PC-9 (cell line): ENCODE measurements around the gene LRP3.

Experiments used
- CTCF ChIP-seq: fragments of 200-600 bp; sonication (generic); conservative IDR thresholded peaks from 2 replicates; pipeline ENCODE4 v1.6.1; 2017; ENCODE audit warnings: mixed run types, antibody characterized with exemption, mild to moderate bottlenecking, moderate library complexity
- EZH2 ChIP-seq: fragments of 200-600 bp; sonication (generic); IDR thresholded peaks from 2 replicates; pipeline ENCODE4 v1.8.0; 2017; ENCODE audit warnings: antibody characterized with exemption, low read depth

- no peak for TF ChIP-seq EZH2
- TF ChIP-seq CTCF, result no peak
Observed at GRCh38 chr19:33159893-33160292, 34.2 kb upstream of the LRP3 start.
